HT-29 (cell line): ENCODE measurements around the gene FBXO39. TPM values are rescaled to one million over a fixed set of nuclear protein-coding genes. Genes with fewer than 3 reads are reported as not detected.
"Not testable (repeated sequence)": the region's sequence is repeated elsewhere in the genome, so short reads cannot be mapped to it uniquely, and the experiment has no call there.

Experiments used
- DNase-seq: peaks from one replicate; pipeline ENCODE4 v3.0.0-alpha.2; 2015; ENCODE audit warnings: low spot score
- small RNA-seq: library from RNA; depleted of rRNA; stranded (forward); fragments of <200 nt; gene quantifications from one replicate; pipeline ENCODE3, GENCODE V24; 2014
- total RNA-seq: library from RNA; depleted of rRNA; stranded (reverse); fragments of >200 nt; shearing (Covaris generic); gene quantifications from 2 replicates; pipeline ENCODE4 v1.2.3, GENCODE V29; 2014; rRNA removed

The FBXO39 gene
- total RNA-seq, 1 experiment from 2014 or later, result not detected

DNA sequence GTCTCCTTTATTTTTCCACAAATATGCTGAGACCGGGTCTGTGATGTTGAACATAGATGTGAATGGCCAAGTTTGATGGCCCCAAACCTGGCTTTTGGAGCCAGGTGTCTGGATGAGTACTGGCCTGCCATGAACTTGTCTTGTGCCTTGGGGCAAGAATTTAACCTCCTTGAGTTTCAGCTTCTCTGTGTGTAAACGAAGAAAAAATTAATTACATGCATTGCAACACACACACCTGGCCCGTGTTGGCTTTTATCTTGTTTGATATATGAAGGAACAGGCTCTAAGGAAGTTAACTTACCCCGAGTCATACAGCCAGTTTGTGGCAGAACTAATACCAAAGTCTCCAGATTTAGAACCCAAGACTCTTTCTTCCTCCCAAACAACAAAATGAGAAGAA lies 13.1 kb downstream of the FBXO39 start:
- DNase-seq, result no peak

DNA sequence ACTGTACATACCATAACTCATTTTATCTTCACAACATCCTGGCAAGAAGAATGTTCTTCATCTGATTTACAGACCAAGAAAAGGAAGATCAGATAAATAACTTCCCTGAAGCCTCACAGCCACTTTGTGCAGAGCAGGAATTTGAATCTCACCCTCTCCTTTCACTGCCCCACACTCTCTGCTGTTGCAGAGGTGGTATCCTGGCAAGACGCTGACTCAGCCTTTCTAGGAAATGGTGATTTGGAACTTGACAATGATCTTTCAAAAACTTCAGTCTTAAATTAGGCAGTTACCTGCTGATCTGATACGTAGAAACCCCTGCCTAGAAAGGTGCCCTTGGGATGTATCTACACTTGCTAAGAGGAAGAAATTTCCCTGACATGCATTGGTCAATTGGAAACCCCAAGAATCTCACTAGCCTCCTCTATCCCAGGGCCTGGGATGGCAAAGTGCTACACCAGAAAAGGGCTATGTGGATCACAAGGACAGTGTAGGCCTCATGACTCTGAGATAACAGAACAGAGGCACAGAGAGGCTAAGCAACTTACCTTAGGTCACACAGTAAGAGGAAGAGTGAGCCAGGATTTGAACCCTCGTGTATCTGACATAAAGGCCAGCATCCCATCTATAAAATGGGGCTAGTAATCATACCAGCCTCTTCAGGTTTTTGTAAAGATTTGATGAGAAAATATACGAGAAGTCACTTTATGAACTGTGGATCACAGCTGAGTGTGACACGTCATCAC lies 17.9 kb downstream of the FBXO39 start:
- no peak for DNase-seq

- no peak for DNase-seq
Observed at GRCh38 chr17:6796017-6796886, 20.2 kb downstream of the FBXO39 start.

GRCh38 chr17:6796887-6797490 lies 21.0 kb downstream of the FBXO39 start:
- DNase-seq, result no peak

DNA sequence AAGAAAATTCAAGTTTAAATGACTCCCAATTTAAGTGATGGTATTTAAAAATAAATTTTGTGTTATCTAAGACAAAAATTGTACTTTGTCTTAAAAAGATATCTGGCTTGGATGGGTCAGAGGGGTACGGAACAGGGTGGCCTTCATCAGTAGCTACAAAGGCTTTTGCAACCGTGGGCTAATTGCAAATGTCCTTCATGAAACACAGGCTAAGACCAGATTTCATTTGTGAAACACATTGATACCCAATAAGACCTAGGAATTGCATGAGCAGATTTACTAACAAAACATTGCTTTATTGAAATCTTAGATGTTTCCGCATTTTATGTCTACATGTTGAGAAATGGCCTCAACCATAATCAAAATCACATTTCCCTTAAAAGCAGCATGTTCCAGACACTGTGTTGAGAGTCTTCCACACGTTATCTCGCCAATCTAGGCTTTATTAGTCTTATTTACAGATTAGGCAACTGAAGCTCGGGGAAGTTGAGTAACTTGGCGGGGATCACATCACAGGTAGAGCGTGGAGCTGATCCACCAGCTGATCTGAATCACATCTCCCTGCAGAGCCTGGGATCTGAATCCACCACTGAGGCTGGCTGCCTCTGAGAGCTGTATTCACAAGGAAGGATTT lies 21.8 kb downstream of the FBXO39 start:
- DNase-seq, result no peak

- DNase-seq, result no peak
Observed at GRCh38 chr17:6799738-6800137, 23.7 kb downstream of the FBXO39 start.

DNA sequence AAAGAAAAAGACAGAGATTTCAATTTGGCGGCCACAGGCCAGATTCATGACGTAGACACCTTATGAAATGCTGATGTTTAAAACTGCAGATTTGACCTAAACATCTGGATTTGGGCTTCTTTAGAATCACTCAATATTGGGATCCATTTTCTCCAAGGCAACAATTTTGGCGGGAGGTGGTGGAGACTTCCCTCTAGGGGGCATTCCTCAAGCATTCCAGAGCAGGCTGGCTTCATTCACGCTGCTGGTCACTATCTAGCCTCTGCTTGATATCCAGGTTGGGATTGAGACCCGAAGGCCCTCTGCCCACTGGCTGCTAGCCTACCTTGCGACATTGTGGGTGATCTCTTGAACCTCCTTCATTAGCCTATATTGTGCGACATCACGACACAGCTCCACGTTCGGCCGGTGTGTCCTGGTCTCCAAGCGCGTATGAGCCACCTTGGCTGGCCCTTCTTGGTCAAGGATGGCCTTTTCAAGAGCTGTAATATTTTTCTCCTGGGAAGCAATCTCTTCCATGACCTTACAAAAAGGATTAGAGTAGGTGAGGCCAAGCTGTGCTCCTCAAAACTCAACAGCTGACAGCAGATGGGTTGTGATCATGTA lies 24.5 kb downstream of the FBXO39 start:
- DNase-seq, result no peak

DNA sequence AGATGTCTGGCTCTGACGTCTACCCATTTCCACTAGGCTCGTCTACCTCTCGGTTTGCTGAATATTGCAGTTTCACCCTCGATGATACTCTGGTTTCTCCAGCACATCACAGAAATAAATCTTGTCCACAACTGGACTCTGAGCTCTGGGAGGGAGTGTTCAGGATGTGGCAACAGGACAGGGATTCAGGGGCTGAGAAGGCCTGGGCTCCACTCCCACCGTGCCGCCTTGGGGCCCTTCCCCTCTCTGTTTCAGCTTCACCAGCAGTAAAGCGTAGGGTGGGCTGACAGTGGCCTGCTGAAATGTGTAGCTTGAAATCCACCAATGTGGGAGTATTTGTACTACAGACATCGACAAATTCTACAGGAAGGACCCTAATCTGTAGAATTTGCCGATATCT lies 35.5 kb downstream of the FBXO39 start:
- no peak for DNase-seq

GRCh38 chr17:6812295-6812694 lies 36.3 kb downstream of the FBXO39 start:
- no peak for DNase-seq

DNA sequence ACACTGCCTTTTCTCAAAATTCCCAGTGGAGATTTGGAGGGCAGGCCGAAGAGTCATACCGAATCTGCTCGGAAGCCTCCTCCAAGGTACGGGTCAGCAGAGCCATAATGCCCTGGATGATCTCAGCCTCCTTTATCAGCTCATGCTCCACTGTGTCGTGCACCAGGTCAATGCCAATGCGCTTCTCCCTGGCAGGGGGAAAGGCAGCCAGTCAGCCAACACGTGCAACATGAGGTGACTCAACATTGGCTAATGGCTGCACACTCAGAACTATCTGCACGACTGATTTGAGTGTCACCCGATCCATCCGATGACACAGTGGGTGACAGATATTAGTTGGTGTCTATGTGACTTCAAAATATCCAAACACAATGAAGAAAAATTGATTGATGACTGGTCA lies 39.8 kb downstream of the FBXO39 start:
- no peak for DNase-seq

GRCh38 chr17:6816368-6816767 lies 40.4 kb downstream of the FBXO39 start:
- not testable (repeated sequence) for DNase-seq

DNA sequence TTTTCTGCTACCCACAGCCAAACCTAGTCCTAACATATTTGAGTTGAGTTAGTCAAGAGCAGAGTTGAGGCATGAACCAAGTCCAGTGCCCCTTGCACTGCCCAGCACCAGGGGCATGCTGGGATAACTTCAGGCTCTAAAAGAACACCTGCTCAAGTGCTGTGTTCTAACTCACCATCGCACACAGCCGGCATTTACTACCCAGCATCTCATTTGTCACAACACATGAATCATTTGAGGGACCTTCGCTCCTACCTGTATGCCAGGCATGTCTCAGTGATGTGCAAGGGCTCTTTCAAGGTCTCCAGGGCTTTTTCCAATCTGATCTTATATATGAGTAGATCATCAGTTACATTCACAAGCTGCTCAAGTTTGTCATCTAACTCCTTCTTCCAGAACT lies 42.9 kb downstream of the FBXO39 start:
- DNase-seq, result no peak

DNA sequence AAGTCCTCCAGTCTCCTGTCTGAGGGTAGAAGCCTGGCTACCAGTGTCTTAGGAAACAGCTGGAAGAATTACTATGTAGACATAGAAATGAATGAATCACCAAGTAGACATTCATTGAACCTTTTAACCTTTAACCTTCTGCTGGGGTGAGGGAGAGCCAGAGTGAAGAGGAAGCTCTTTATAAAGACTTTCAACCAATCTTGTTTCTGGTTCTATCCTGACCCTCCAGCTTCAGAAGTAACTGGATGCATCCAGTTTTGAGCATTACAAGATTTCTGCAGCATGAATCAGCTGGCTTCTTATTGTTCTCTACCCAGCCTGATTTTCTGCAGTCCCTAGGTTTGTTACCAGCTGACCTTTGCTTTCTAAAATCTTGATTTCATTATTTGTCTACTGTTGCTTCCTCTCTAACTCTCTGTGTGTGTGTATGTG lies 47.0 kb downstream of the FBXO39 start:
- no peak for DNase-seq

DNA sequence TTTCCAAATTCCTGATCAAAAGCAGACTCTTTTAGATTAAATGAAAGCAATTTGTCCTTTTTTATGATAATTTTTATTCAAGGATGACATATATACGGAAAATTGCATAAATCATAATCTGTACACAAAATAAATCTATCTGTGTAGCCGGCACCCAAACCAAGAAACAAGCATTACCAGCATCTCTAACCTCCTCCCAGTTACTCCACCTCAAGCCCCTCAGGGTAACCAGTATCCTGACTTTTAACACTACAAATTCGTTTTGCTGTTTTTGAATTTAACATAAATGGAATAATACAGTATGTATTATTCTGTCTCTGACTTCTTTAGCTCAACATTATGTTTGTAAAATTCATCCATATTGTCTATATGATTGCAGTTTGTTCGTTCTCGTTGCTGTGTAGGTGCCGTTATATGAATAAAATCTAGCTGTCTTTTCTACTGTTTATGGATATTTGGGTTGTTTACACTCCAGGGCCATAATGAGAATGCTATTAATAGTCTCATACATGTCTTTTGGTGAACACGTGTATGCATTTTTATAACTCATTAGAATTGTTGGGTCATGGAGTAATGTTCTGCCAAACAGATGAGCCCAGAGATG lies 54.5 kb downstream of the FBXO39 start:
- DNase-seq, result no peak

DNA sequence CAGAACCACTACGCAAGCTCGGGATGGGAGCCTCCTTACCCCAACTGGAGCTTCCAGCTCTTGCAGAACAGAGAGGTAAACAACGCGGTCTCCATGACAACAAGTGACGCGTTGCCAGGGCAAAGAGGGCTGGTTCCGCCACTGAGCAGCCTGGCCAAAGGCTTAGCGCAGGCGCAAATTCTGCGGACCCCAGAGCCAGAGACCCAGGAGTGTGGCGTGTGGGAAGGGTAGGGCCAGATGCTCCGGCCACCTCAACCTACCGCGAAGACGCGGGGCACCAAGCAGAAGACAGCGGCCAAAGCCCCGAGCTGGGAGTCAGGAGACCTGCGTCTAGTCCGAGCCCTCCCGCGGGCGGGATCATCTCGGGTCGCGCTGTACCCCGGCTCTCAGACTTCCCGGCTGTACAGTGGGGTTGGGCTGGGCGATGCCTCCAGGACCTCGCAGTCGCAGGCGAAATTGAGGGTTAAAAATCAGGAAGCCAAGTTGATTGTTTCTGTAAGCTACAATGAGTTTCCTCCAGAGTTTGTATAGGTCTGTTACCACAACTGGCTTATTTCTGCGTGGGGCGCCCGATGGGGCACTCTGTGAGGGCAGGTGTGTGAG lies 55.7 kb downstream of the FBXO39 start, which contains the start of gene TEKT1:
Gene TEKT1, minus strand, starts transcription at position 69 of the 603 bp plus-strand sequence. CDS start 1,353 bp downstream, outside the sequence.
- no peak for DNase-seq

Small RNA genes lying within 50 kb of the gene (small RNA-seq; reads per million reads assigned to genes)
- not detected for gene AC004706.2

Other genes starting within 250 kb of the FBXO39 start
- 3.6 and 4.0 TPM in 2 replicates for gene PITPNM3, start 219.7 kb upstream of the FBXO39 start, total RNA-seq
- gene KIAA0753, start 135.5 kb upstream of the FBXO39 start, total RNA-seq, result 7.4 and 8.5 TPM in 2 replicates
- gene TXNDC17, start 135.2 kb upstream of the FBXO39 start, total RNA-seq, result 79.0 and 86.0 TPM in 2 replicates
- gene MED31, start 124.6 kb upstream of the FBXO39 start, total RNA-seq, result 4.1 and 7.0 TPM in 2 replicates
- 0.31 and 1.1 TPM in 2 replicates for gene C17orf100, start 124.5 kb upstream of the FBXO39 start, total RNA-seq
- gene SLC13A5, start 62.8 kb upstream of the FBXO39 start, total RNA-seq, result not detected in 2 replicates
- 1.5 and 2.2 TPM in 2 replicates for gene XAF1, start 20.2 kb upstream of the FBXO39 start, total RNA-seq
- not detected in 2 replicates for gene TEKT1, start 55.5 kb downstream of the FBXO39 start, total RNA-seq
- gene ALOX12, start 219.8 kb downstream of the FBXO39 start, total RNA-seq, result not detected in 2 replicates
- gene RNASEK, start 236.4 kb downstream of the FBXO39 start, total RNA-seq, result 111 and 114 TPM in 2 replicates
- not detected in 2 replicates for gene BCL6B, start 246.8 kb downstream of the FBXO39 start, total RNA-seq